MCF 10A (cell line): Measurements from ENCODE around the gene SLC22A5. TPM values are rescaled to one million over a fixed set of nuclear protein-coding genes. Genes with fewer than 3 reads are reported as not detected.
A peak's percentile ranks its signal among the peaks of the same experiment; 100 is the strongest.

Experiments
- BruUV-seq: library from RNA; stranded (reverse); fragments of 400-500 nt; replicated peaks from 2 replicates; lab custom pipeline; 2021; lab: Mats Ljungman, UMichigan
- CTCF ChIA-PET: fragments of 300-600 bp; sonication (Branson Sonifier 250); formaldehyde crosslinking; extraction: SDS; loops from one replicate; lab custom pipeline; 2021; ENCODE audit warnings: antibody characterized with exemption, inconsistent platforms; lab: Yijun Ruan, JAX
- POLR2A ChIA-PET: fragments of 300-600, 350-650 bp; sonication (Branson Sonifier 250); formaldehyde crosslinking; extraction: SDS; loops from one replicate; lab custom pipeline; 2020; ENCODE audit warnings: antibody characterized with exemption, inconsistent platforms; lab: Yijun Ruan, JAX
- DNase-seq: peaks from one replicate; pipeline ENCODE4 v3.0.0-alpha.2; 2018; ENCODE audit not compliant: unreplicated experiment
- H3K27ac Mint-ChIP-seq: one replicate; pipeline ENCODE4 v1.8.0; 2022; ENCODE audit warnings: mild to moderate bottlenecking, low read depth, mixed read lengths; ENCODE audit not compliant: unreplicated experiment
- H3K27me3 Mint-ChIP-seq: one replicate; pipeline ENCODE4 v1.8.0; 2022; ENCODE audit warnings: mixed read lengths; ENCODE audit not compliant: insufficient read depth, unreplicated experiment
- H3K36me3 Mint-ChIP-seq: one replicate; pipeline ENCODE4 v1.8.0; 2022; ENCODE audit warnings: mild to moderate bottlenecking, moderate library complexity, mixed read lengths; ENCODE audit not compliant: insufficient read depth, unreplicated experiment
- H3K4me1 Mint-ChIP-seq: one replicate; pipeline ENCODE4 v1.8.0; 2022; ENCODE audit warnings: mixed read lengths; ENCODE audit not compliant: insufficient read depth, unreplicated experiment
- H3K4me3 Mint-ChIP-seq: one replicate; pipeline ENCODE4 v1.8.0; 2022; ENCODE audit warnings: mild to moderate bottlenecking, moderate library complexity, mixed read lengths; ENCODE audit not compliant: unreplicated experiment
- H3K9me3 Mint-ChIP-seq: one replicate; pipeline ENCODE4 v1.8.0; 2022; ENCODE audit warnings: mixed read lengths; ENCODE audit not compliant: unreplicated experiment
- CTCF ChIP-seq: fragments of 200-600 bp; IDR thresholded peaks from one replicate; pipeline ENCODE4 v1.8.0; 2022; ENCODE audit warnings: antibody characterized with exemption, mild to moderate bottlenecking; ENCODE audit not compliant: unreplicated experiment
- intact Hi-C: fragments of 100-400 bp; cut with micrococcal nuclease; formaldehyde crosslinking; loops from 2 replicates; pipeline ENCODE4 v1.14.1; 2022
- total RNA-seq: library from RNA; stranded (reverse); gene quantifications from 2 replicates; pipeline ENCODE4 v1.2.3, GENCODE V29; 2022

The SLC22A5 gene
- total RNA-seq, 1 experiment from 2014 or later, result 167 TPM

- Mint-ChIP-seq H3K27me3 (no peaks in the 10 kb centered on the region), H3K9me3 (no peaks in the 10 kb centered on the region), H3K36me3 (no peaks in the 10 kb centered on the region), H3K4me3 (no peak overlapping the region), H3K27ac (no peak overlapping the region), H3K4me1 (peaks cover 5% of the 10 kb centered on the region)
- no peak for DNase-seq
- CTCF ChIA-PET, result interaction anchor here (0.6 to 7.8 kb wide), 8 partner anchors 9 to 864 kb away, joined by 3 to 66 read pairs (median 4); no protein-coding TSS in a partner anchor
- no peak for TF ChIP-seq CTCF
- intact Hi-C loops, result no loop called here
- POLR2A ChIA-PET, result interaction anchor here (0.6 to 2.6 kb wide), 8 partner anchors 8 to 146 kb away, joined by 3 to 19 read pairs (median 3); partner anchors contain the start of genes IRF1 and SLC22A5
- no TSS peak for BruUV-seq
Measured at GRCh38 chr5:132406144-132406783, 36.8 kb downstream of the SLC22A5 start.

DNA sequence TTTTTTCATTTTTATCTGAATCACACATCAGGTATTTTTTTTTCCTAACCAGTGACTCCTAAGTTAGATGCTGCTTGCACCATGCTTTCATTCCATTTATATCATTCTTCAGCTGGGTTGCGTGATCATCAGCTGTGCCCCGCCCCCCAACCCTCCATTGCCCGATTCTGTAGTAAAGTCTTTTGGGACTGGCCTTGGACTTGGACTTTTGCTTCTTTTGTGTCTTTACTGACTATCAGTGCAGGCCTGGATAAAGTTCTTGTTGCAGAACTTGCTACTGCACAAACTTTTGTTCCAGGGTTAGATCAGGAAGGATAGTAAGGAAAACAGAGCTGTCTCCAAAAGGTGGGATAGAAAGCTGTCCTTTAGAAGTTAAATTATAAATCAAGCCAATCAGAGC is 38.5 kb downstream of the SLC22A5 start:
- ChIA-PET CTCF (interaction anchor here (0.7 to 7.8 kb wide), 3 partner anchors 20 to 93 kb away, joined by 3 to 66 read pairs (median 4); no protein-coding TSS in a partner anchor), POLR2A (interaction anchor here (4.2 kb wide), 1 partner anchor 19 kb away, joined by 66 read pairs; no protein-coding TSS in a partner anchor)
- BruUV-seq, result no TSS peak
- no peak for TF ChIP-seq CTCF
- intact Hi-C loops, result no loop called here
- Mint-ChIP-seq H3K4me3 (no peak overlapping the region), H3K27me3 (no peaks in the 10 kb centered on the region), H3K36me3 (no peaks in the 10 kb centered on the region), H3K4me1 (peaks cover 12% of the 10 kb centered on the region), H3K27ac (no peak overlapping the region), H3K9me3 (no peaks in the 10 kb centered on the region)
- no peak for DNase-seq

DNA sequence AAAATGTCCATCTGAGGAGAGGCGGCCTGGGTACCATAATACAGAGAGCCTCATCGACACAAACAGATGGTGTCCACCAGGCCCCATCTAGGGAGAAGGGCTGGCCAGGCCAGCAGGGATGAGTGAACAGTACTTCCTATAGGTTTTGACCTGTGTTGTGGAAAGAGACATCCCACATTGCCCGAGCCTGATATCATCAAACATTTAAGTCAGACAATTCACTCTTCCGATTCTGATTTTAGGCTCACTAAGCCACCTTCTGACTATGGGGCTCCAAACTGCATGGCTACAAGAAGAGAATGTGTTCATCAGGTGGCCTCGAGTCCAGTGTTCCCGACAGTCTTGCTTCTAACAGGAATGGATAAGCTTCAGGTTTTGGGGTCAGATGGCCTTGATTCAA is 38.9 kb downstream of the SLC22A5 start:
- intact Hi-C loops, result no loop called here
- Mint-ChIP-seq H3K36me3 (no peaks in the 10 kb centered on the region), H3K27ac (no peak overlapping the region), H3K9me3 (no peaks in the 10 kb centered on the region), H3K27me3 (no peaks in the 10 kb centered on the region), H3K4me1 (peaks cover 12% of the 10 kb centered on the region), H3K4me3 (no peak overlapping the region)
- ChIA-PET CTCF (interaction anchor here (0.7 to 7.8 kb wide), 3 partner anchors 20 to 92 kb away, joined by 3 to 66 read pairs (median 4); no protein-coding TSS in a partner anchor), POLR2A (interaction anchor here (4.2 kb wide), 1 partner anchor 19 kb away, joined by 66 read pairs; no protein-coding TSS in a partner anchor)
- TF ChIP-seq CTCF, result no peak
- no TSS peak for BruUV-seq
- no peak for DNase-seq

- Mint-ChIP-seq H3K4me1 (peaks cover 15% of the 10 kb centered on the region), H3K27ac (no peak overlapping the region), H3K9me3 (no peaks in the 10 kb centered on the region), H3K4me3 (peak overlapping the region; percentile 80), H3K27me3 (no peaks in the 10 kb centered on the region), H3K36me3 (no peaks in the 10 kb centered on the region)
- no peak for TF ChIP-seq CTCF
- intact Hi-C loops, result no loop called here
- BruUV-seq, result no TSS peak
- CTCF ChIA-PET, result interaction anchor here (1.0 to 7.8 kb wide), 4 partner anchors 20 to 136 kb away, joined by 3 to 66 read pairs (median 31); no protein-coding TSS in a partner anchor
- DNase-seq, result no peak
- POLR2A ChIA-PET, result interaction anchor here (0.5 to 4.2 kb wide), 2 partner anchors 20 to 820 kb away, joined by 3 to 66 read pairs; no protein-coding TSS in a partner anchor
Measured at GRCh38 chr5:132408965-132409364, 39.5 kb downstream of the SLC22A5 start.
